GM12878 (cell line): Measurements from ENCODE around the gene LRIG3. TPM values are rescaled to one million over a fixed set of nuclear protein-coding genes. Genes with fewer than 3 reads are reported as not detected.

Experiments used
- ATAC-seq: fragments of 200-7000 bp; cut with Tn5 transposase; 3 replicates; pipeline ENCODE4 v1.9.1; 2020; ENCODE audit warnings: mild to moderate bottlenecking, moderate library complexity
- BruUV-seq: library from RNA; stranded (reverse); fragments of 400-500 nt; replicated peaks from 2 replicates; lab custom pipeline; 2021; lab: Mats Ljungman, UMichigan
- CTCF ChIA-PET: fragments of 300-600 bp; sonication (Branson Sonifier 250); formaldehyde crosslinking; extraction: SDS; loops from one replicate; lab custom pipeline; 2021; ENCODE audit warnings: inconsistent platforms; lab: Yijun Ruan, JAX
- POLR2A ChIA-PET: fragments of 350-600 bp; formaldehyde crosslinking; extraction: SDS; loops from one replicate; lab custom pipeline; 2021; ENCODE audit warnings: inconsistent platforms; lab: Charles Lee
- RAD21 ChIA-PET: fragments of 300-600 bp; sonication (Branson Sonifier 250); formaldehyde crosslinking; loops from one replicate; lab custom pipeline; 2023; ENCODE audit warnings: antibody characterized with exemption; ENCODE audit not compliant: unreplicated experiment; lab: Charles Lee
- SMC1A ChIA-PET: fragments of 300-600 bp; sonication (Branson Sonifier 250); formaldehyde crosslinking; loops from one replicate; lab custom pipeline; 2023; ENCODE audit not compliant: unreplicated experiment, uncharacterized antibody; lab: Charles Lee
- DNase-seq: peaks from one replicate; pipeline ENCODE4 v3.0.0-alpha.2; 2011; ENCODE audit warnings: low read depth, low spot score
- FAIRE-seq: peaks from 3 replicates; lab custom pipeline; 2011; peaks lifted over from hg19 to GRCh38; lab: Jason Lieb, UNC
- H2AFZ ChIP-seq: 2 replicates; pipeline ENCODE4 v1.6.0; 2011; ENCODE audit warnings: low read depth, low read length, control low read depth; ENCODE audit not compliant: control insufficient read depth
- H3K27ac ChIP-seq: 2 replicates; pipeline ENCODE4 v1.5.1; 2011; ENCODE audit warnings: control low read depth; ENCODE audit not compliant: control insufficient read depth, insufficient read depth
- H3K27me3 ChIP-seq, 2 experiments: replicated peaks in 1 of 2; 2 replicates each; pipeline versions ENCODE4 v1.6.0 to v1.6.1; 2011; ENCODE audit warnings: low read length in 1 of 2; ENCODE audit not compliant: control insufficient read depth in 2 of 2, insufficient read depth in 2 of 2
- H3K36me3 ChIP-seq, 2 experiments: 2 replicates each; pipeline ENCODE4 v1.5.1; 2011; ENCODE audit warnings: low read length in 1 of 2; ENCODE audit not compliant: control insufficient read depth in 2 of 2, insufficient read depth in 2 of 2
- H3K4me1 ChIP-seq: 2 replicates; pipeline ENCODE4 v1.6.1; 2011; ENCODE audit warnings: mild to moderate bottlenecking, low read length, moderate library complexity, mixed read lengths; ENCODE audit not compliant: control insufficient read depth, insufficient read depth
- H3K4me2 ChIP-seq: 2 replicates; pipeline ENCODE4 v1.6.0; 2011; ENCODE audit warnings: control low read depth; ENCODE audit not compliant: control insufficient read depth, insufficient read depth
- H3K4me3 ChIP-seq: fragments of 200-600 bp; sonication (generic); 2 replicates; pipeline ENCODE4 v1.5.1; 2016
- H3K79me2 ChIP-seq: 2 replicates; pipeline ENCODE4 v1.6.0; 2011; ENCODE audit warnings: low read length; ENCODE audit not compliant: control insufficient read depth, insufficient read depth
- H3K9ac ChIP-seq: 2 replicates; pipeline ENCODE4 v1.8.0; 2011; ENCODE audit warnings: low read length, control low read depth, mixed read lengths; ENCODE audit not compliant: control insufficient read depth, insufficient read depth
- H3K9me3 ChIP-seq: replicated peaks from 3 replicates; pipeline ENCODE4 v1.5.1; 2011; ENCODE audit warnings: mild to moderate bottlenecking, low read length; ENCODE audit not compliant: control insufficient read depth, insufficient read depth
- H4K20me1 ChIP-seq: 2 replicates; pipeline ENCODE4 v1.6.0; 2011; ENCODE audit not compliant: control insufficient read depth, insufficient read depth
- ASH2L ChIP-seq: fragments of 300-600, 200-600 bp; sonication (generic); IDR thresholded peaks from 2 replicates; pipeline ENCODE4 v1.6.1; 2017; ENCODE audit warnings: low read depth, mild to moderate bottlenecking, borderline replicate concordance
- BMI1 ChIP-seq: fragments of 450-650 bp; IDR thresholded peaks from 2 replicates; pipeline ENCODE4 v1.6.1; 2016; ENCODE audit warnings: mild to moderate bottlenecking, moderate library complexity, borderline replicate concordance
- EP300 ChIP-seq, 2 experiments: fragments of 150-350 bp in 1 of 2; IDR thresholded peaks; 2 replicates each; pipeline ENCODE4 v1.6.1; 2011 to 2012; ENCODE audit warnings: low read depth in 2 of 2, low read length in 2 of 2, borderline replicate concordance in 1 of 2, improper control_type of control experiment in 1 of 2, inconsistent platforms in 1 of 2; ENCODE audit not compliant: control insufficient read depth in 1 of 2
- MEF2B ChIP-seq: fragments of 450-650 bp; IDR thresholded peaks from 2 replicates; pipeline ENCODE4 v1.6.1; 2018; ENCODE audit warnings: mild to moderate bottlenecking, moderate library complexity; ENCODE audit not compliant: partially characterized antibody, poor library complexity, severe bottlenecking
- NR2C2 ChIP-seq: IDR thresholded peaks from 2 replicates; pipeline ENCODE4 v1.6.1; 2011; ENCODE audit warnings: borderline replicate concordance, low read depth; ENCODE audit not compliant: control insufficient read depth, insufficient read length
- POU2F2 ChIP-seq: IDR thresholded peaks from 3 replicates; pipeline ENCODE4 v1.6.1; 2011; ENCODE audit warnings: low read depth, mild to moderate bottlenecking, low read length, borderline replicate concordance
- TCF7 ChIP-seq: IDR thresholded peaks from 2 replicates; pipeline ENCODE4 v1.6.1; 2014; ENCODE audit warnings: antibody characterized with exemption, borderline replicate concordance
- WGBS: methylation state at CpG from one replicate; pipeline ENCODE4 v1.1.6; 2016; ENCODE audit warnings: low lambda C conversion rate; ENCODE audit not compliant: insufficient replicate concordance, insufficient coverage; ENCODE audit errors: missing lambda C conversion rate; 5-methylcytosine and 5-hydroxymethylcytosine counted together
- in situ Hi-C: fragments of 300-500 bp; cut with MboI; formaldehyde crosslinking; loops from 9 replicates; pipeline ENCODE4 v1.14.3; 2018; ENCODE audit warnings: mixed read lengths
- intact Hi-C: fragments of 100-400 bp; cut with micrococcal nuclease; formaldehyde crosslinking; loops from one replicate; pipeline ENCODE4 v1.14.2; 2022; ENCODE audit not compliant: unreplicated experiment
- polyA plus RNA-seq, 11 experiments: library from polyadenylated mRNA; depleted of rRNA in 4 of 11; unstranded in 6 of 11; stranded (reverse) in 5 of 11; fragments of >200 nt; fragmentation: Nextera tagmentation in 4 of 11; fragmentation: Illumina TruSeq in 1 of 11; extraction: Ambion mirVana in 4 of 11; extraction: Trizol in 1 of 11; gene quantifications; 1 replicate in 1 of 11; 2 replicates in 10 of 11; pipeline versions ENCODE4 v1.2.1 to v1.2.3, GENCODE V29; 2011 to 2016; ENCODE audit warnings: inconsistent platforms in 2 of 11, missing spikeins in 2 of 11, low read depth in 1 of 11
- total RNA-seq, 4 experiments: library from RNA; depleted of rRNA in 3 of 4; stranded (reverse); fragments of >200 nt in 3 of 4; fragmentation: Illumina TruSeq in 1 of 4; extraction: Trizol in 1 of 4; gene quantifications; 2 replicates each; pipeline versions ENCODE4 v1.2.1 to v1.2.3, GENCODE V29; 2013 to 2021
- TF ChIP-seq, protein P1 (sequence below): fragments of 450-650 bp; IDR thresholded peaks from 2 replicates; pipeline ENCODE4 v1.6.1; 2016; ENCODE audit warnings: mild to moderate bottlenecking

The LRIG3 gene
- total and polyA plus RNA-seq, 10 of the 15 experiments (the other 5 are each of a cell fraction or from before 2014, with no cell fraction given), result 0.95 to 8.5 (median 5.0) TPM

DNA sequence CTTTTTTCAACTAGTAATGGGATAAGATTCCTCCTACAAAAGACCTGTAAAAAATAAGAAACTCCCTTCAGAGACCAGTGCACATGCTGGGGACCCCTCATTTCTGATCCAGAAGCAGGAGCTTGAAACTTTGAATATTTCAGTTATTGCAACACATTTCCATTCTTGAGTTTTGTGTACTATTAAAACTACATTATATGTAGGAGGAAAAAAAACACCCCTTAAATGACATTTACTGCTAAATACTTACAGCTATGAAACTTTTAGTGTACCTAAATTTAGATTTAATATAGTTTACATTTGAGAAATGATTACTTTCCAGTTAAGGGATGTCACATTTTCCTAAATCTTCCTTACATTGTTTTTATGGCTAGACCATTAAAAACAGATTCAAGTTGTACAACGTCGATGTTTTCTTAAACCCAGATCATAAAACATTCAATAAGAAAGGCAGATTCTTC is 4.1 kb downstream of the LRIG3 start:
- in situ Hi-C loops (no loop called here), intact Hi-C loops (no loop called here)
- ChIA-PET CTCF (no interaction called here), POLR2A (no interaction called here), RAD21 (no interaction called here), SMC1A (interaction anchor here (0.6 kb wide), 1 partner anchor 36 kb away, joined by 3 read pairs; no protein-coding TSS in a partner anchor)
- Histone ChIP-seq H3K4me3 (no peak overlapping the region), H3K4me1 (peaks cover 1% of the 10 kb centered on the region; the same call in 1 of the 2 replicates), H2AFZ (no peak overlapping the region), H4K20me1 (no peaks in the 10 kb centered on the region), H3K9ac (no peak overlapping the region), H3K4me2 (no peak overlapping the region), H3K79me2 (peaks cover 30% of the 10 kb centered on the region), H3K27ac (no peak overlapping the region), H3K27me3 (no peaks in the 10 kb centered on the region), H3K9me3 (no peaks in the 10 kb centered on the region), H3K36me3 (no peaks in the 10 kb centered on the region)
- no TSS peak for BruUV-seq
- FAIRE-seq, result no peak
- ATAC-seq, result no peak
- DNase-seq, result no peak
- WGBS, result 98% methylated on average over 2 of the region's 2 CpGs
- TF ChIP-seq MEF2B (no peak), BMI1 (no peak), EP300 (IDR thresholded peaks at IDR 0.05; ENCODE audit: borderline replicate concordance in 1 of 2, control insufficient read depth in 1 of 2, low read depth in 2 of 2, low read length in 2 of 2) (no peak), POU2F2 (no peak), NR2C2 (no peak), TCF7 (no peak), ASH2L (no peak)
- TF ChIP-seq, protein P1, sequence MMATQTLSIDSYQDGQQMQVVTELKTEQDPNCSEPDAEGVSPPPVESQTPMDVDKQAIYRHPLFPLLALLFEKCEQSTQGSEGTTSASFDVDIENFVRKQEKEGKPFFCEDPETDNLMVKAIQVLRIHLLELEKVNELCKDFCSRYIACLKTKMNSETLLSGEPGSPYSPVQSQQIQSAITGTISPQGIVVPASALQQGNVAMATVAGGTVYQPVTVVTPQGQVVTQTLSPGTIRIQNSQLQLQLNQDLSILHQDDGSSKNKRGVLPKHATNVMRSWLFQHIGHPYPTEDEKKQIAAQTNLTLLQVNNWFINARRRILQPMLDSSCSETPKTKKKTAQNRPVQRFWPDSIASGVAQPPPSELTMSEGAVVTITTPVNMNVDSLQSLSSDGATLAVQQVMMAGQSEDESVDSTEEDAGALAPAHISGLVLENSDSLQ, result no peak
- TF ChIP-seq, all 136 proteins: peak for 0
